Islet of Langerhans (tissue), 1 donor: ENCODE data around the gene HCK.

ENCODE experiments used
- FAIRE-seq: peaks from one replicate; lab custom pipeline; 2011; peaks lifted over from hg19 to GRCh38; lab: Jason Lieb, UNC

HCK gene

DNA sequence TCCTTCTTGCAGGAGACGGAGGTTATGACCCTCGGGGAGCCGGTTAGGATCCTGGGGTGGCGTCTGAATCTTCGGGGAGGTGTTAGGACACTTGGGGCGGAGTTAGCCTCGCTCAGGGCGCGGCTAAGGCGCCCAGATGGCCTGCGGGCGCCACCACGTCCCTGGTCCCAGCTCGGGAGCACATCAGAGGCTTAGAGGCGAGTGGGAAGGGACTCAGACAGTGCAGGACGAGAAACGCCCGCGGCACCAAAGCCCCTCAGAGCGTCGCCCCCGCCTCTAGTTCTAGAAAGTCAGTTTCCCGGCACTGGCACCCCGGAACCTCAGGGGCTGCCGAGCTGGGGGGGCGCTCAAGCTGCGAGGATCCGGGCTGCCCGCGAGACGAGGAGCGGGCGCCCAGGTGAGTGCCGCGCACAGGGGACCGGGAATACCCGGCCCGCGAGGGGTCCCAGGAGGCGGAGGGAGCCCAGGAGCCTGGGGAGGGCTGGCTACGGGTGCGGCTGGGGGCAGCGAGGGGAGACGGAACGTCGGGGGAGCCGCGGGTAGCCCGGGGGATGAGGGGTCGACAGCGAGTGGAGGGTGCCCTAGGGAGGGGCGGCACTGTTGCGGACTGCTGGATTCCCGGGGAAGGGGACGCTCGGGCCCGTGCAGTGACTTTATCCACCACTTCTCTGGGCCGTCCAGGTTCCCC is at the start of gene HCK:
HCK (plus strand) TSS at position 153 of the 688 bp plus-strand sequence.
- no peak for FAIRE-seq

DNA sequence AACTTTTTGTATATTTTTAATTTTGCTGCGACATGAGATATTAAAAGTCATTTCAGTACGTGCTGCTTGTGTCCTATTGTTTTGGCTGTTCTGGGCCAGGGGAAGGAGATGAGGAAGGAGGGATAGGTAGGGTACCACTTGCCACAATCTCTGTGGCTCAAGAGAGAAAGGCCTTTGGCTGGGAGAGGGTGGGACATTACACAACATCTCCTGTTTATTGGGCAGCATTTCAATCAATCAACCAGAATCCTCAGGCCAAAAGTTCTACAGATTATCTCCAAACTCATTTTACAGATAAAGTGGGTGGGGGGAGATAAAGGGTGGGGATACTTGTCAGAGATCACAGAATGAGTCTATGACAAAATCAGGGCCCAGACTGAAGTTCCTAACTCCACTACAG is 48.7 kb upstream of the HCK start:
- FAIRE-seq = no peak

DNA sequence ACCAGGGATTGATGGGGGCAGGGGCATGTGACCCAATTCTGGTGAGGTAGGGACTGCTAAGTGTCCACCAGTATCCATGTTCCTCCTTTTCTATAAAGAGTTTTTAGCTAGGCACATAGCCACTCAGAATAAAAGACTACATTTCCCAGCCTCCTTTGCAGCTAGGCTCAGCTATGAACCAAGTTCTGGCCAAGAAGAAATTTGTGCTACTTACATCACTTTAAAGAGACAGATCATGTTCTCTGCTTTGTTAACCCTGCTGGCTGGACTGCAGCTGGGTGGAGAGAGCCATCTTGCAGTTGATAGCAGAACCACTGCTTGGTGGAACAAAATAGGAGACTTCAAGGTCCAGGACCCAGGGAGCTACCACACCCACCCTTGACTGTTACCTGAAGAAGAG is 47.1 kb upstream of the HCK start:
- no peak for FAIRE-seq

DNA sequence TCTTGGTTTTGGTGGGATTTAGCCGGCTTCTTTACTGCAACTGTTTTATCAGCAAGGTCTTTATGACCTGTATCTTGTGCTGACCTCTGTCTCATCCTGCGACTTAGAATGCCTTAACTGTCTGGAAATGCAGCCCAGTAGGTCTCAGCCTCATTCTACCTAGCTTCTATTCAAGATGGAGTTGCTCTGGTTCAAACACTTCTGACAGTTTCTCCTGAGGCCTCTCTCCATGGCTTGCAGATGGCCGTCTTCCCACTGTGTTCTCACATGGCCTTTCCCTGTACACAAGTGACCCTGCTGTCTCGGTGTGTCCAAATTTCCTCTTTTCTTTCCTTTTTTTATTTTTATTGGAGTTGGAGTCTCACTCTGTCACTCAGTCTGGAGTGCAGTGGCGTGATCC is 46.0 kb upstream of the HCK start:
- no peak for FAIRE-seq

DNA sequence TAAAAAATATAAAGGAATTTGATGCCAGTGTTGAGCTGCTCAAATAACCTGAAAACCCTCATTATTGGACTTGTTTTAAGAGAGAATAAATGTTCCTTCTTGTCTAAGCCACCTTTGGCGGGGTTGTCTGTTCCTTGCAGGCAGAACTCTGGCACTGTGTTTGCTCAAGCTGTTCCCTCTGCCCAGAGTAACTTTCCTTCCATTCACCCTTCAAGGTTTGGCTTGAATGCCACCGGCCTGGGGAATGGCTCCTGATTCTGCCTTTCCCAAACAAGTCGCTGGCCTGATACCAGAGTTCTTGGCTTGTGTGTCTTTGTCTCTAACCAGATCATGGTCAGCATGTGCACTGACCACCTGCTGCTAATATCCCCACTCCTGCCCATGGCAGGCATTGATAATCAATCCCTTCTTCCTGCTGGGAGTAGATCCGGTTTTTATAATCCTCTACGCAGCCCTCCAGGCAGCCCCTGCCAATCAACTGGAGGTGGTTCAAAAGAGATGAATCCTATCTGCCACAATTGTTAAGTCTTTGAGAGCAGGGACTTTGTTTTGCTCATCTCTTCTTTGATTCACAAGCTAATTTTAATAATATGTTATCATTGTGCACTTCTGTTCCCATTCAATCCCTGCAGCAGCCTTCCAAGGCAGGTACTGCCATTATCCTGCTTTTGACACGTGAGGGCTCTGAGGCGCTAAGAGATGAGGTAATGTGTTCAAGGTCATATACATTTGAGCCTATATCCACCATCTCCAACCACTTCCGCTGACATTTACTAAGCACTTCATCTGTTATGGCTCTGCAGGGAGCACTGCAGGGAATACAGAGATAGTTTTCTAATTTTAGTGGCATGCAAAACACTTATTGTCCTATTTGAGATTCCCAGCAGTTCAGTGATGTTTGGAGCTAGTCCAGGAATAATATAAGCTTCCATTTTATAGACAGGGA is 44.9 kb upstream of the HCK start:
- FAIRE-seq = no peak

DNA sequence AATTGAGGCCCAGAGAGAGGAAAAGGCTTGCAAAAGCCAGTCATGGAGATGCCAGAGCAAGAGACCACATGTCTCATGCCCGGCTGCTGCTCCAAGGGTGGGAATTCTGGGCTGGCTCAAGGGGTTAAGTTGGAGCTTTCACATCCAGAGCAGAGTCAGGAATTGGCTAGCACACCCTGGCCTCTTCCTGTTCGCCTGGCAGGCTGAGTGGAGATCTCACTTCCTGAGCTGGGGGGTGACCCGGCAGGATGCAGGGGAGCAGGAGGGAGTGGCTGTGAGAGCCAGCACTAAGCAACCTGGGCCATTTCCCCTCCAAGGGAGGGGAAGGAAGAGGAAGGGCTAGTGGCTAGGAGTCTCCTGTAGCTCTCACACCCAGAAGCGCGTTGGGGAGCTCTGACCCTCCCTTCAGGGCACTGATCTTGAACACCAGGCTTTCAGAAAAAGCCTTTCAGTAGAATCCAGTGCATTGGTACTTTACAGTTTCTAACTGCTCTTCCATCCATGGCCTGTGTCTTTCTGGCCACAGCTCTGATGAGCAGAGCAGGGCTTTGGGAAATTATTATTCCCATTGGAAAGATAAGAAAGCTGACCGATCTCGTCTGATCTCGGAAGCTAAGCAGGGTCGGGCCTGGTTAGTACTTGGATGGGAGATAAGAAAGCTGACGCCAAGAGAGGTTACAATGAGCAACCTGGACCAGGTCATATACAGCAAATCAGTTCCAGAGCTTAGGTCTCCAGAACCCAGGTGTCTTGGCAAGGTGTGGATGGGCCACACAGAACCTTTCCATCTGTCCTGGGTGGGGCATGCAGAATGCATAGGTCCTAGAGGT is 44.0 kb upstream of the HCK start:
- FAIRE-seq = no peak

DNA sequence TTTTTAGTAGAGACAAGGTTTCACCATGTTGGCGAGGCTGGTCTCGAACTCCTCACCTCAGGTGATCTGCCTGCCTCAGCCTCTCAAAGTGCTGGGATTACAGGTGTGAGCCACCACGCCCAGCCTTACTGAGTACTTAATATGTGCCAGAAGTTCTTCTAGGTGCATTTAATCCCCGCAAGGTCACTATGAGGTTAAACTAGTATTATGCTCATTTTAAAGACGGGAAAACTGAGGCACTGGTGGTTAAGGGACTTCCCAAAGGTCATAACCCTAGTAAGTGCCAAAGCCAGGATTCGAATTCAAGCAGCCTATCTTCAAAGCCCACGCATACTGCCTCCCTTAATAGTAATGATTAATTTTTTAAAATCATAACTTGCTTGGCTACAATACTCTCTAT is 42.5 kb upstream of the HCK start:
- FAIRE-seq = no peak

DNA sequence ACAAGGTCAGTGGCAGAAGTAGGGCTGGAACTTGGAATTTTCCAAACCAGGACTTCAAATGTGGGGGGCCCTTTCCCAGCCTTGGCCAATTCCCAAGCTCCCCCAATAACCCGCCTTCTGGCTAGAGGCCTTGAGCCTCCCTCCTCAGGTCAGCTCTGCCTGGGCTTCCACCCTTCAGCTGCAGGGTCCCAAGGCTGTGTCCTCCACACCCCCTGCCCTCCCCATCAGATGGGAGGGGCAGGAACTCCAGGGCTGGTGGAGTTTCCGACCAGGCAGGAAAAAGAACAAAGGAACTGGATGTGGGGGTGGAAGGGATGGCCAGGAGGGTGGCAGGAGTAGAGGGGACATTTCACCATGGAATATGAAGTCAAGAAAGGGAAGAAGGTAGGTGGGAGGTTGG is 41.9 kb upstream of the HCK start, which contains the start of gene CCM2L:
CCM2L (plus strand) TSS at position 338 of the 400 bp plus-strand sequence; CDS start at position 355, 17 bp downstream.
- FAIRE-seq = no peak

DNA sequence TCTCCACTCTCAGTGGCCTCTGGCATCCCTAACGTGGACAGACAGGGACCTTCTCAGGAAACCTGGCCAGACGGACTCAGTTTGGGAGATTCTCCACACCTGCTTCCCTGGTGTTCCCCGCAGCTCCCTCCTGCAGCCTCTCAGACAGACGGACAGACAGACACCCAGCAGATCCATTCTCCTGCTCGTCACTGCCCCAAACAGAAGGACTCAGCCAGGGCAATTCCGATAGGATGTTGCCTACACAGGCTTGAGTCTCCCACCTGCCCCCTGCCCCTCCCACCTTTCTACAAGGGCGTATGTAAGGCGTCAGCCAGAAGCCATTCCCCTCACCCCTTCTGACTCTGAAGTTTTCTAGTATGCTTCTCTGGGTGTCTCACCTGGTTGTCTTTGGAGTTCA is 41.4 kb upstream of the HCK start:
- FAIRE-seq = no peak

DNA sequence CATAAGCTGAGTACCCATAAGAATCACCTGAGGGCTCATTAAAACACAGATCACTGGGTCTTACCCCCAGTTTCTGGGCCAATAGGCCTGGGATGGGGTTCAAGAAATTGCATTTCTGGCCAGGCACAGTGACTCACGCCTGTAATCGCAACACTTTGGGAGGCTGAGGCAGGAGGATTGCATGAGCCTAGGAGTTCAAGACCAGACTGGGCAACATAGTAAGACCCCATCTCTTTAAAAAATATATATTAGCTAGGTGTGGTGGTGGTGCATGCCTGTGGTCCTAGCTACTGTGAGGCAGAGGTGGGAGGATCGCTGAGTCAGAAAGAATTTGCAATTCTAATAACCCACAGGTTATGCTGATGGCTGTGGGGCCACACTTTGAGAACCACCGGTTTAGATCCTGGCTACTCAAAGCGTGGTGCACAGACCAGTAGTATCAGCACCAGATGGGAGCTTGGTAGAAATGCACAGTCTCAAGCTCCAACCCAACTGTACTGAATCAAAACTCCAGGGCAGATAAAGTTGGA is 39.8 kb upstream of the HCK start:
- FAIRE-seq = no peak

DNA sequence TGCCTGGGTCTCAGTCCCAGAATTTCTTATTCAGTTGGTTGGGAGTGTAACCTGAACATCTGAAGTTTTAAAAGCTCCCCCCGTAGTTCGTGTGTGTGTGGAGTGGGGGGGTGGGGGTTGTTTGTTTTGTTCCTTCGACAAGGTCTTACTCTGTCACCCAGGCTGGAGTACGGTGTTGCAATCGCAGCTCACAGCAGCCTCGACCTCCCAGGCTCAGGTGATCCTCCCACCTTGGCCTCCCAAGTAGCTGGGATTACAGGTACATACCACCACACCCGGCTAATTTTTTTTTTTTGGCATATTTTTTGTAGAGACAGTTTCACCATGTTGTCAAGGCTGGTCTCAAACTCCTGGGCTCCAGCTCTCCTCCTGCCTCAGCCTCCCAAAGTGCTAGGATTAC is 38.7 kb upstream of the HCK start:
- FAIRE-seq = no peak

DNA sequence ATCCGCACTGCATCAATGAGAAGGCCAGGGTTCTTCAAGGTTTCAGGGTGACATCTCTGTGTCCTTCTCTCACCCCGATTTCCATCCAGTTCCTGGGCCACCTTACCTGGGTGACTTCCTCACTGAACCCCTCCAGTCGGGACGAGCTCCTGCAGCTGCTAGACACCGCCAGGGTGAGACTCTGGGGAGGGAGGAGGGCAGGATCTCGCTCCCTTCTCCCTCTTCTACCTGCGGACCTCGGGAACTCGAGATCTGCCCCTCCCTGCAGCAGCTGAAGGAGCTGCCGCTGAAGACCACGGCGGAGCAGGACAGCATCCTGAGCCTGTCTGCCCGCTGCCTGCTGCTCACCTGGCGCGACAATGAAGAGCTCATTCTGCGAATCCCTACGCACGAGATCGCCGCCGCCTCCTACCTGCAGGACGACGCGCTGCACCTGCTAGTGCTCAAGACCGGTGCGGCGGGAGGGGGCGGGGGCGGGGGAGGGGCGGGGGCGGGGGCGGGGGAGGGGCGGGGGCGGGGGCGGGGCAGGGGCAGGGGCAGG is 34.3 kb upstream of the HCK start:
- no peak for FAIRE-seq

DNA sequence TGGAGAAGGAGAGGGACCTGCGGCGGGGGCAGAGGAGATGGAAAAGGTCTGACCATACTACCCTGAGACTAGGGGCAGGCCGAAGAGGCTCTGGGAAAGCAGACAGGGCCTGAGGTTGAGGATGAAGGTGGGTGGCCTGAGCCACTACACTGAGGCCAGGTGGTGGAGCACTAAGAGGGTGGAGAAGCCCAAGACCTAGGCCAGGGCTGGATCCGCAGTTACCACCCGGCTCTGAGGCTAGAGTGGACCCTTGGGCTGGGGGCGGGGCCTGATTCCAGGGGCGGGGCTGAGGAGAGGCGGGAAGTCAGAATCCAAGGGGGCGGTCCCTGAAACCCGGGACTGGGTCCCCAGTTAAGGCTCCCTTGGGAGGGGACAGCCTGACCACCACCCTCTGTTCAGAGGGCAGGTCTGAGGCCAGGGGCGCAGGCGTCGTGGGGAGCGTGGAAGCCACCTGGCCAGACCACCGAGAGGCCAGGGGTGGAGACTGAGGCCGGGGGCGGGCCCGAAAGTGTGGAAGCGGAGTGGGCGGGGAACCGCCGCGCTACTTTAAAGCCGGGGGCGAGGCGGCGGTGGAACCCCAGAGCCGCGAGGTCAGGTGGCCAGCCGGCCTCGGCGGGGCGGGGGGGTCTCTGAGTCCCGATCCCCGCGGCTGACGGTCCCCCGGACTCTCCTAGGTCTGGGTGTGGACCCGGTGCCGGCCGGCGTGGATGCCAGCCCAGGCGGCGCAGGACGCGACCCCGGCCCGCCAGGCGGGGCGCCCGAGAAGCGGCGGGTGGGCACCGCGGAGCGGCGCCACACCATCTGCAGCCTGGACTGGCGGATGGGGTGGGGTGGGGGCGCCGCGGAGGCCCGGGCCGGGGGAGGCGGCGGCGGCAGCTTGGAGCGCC is 33.5 kb upstream of the HCK start:
- FAIRE-seq = no peak

DNA sequence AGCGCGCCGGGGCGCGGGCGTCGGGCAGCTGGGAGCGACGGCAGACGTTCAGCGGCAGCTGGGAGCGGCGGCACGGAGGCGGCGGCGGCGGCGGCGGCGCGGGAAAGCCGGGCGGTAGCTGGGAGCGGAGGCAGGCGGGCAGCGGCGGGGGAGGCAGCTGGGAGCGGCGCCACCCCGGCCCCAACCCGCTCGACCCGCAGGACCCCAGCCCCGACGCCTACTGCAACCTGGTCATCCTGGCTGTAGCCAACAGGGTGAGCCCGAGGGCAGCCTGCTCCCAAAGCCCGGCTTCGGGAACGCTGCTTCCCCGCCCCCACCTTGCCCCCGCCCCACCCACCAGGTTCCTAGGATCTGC is 32.9 kb upstream of the HCK start:
- no peak for FAIRE-seq

DNA sequence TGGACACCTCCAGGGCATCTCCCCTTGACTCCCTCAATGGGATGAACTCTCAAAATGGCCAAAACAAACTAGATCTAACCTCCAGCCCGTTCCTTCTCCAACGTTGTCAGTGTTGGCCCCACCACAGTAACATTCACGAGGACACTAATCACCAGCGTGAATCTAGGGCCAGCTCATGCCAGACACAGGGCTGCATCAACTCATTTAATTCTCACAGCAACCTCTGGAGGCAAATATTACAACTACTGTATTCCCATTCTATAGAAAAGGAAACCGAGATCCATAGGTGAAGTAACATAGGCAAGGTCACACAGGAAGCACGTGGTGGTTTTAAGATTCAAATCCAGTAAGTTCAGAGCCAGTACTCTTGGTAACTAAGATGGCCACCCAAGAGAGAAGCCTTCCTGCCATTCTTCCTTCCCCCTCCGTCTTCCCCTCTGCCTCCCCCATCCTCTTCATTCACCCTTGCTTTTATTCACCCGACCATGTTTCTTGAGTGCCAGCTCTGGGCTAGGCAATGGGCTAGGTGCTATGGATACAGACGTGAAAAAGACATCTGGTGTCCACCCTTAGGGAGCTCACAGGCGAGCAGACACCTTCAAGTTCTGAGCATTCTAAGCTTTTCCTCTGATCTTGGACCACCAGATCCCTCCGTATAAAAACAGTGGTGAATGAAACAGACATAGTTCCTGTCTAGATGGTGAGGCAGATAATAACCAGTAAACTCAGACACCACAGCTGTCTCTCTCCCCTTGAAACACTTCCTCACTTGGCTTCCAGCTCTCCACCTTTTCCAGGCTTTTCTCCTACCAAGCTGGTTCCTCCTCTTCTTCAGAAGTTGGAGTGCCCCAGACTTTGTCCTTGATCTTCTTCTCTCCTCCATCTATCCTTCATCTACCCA is 32.2 kb upstream of the HCK start:
- no peak for FAIRE-seq

DNA sequence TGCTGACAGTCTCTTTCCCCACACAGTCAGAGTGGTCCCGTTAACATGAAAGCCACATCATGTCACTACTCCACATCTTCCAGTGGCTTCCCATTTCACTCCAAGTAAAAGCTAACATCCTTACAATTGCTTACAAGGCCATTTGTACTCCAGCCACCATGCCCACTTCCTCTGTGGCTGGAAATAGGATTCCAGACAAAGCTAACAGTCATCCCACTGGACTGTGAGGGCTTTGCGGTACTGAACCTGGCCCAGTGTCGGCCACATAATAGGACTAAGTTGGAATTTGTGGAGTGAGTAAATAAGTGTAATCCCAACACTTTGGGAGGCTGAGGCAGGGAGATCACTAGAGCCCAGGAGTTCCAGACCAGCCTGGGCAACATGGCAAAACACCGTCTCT is 31.0 kb upstream of the HCK start:
- FAIRE-seq = no peak

DNA sequence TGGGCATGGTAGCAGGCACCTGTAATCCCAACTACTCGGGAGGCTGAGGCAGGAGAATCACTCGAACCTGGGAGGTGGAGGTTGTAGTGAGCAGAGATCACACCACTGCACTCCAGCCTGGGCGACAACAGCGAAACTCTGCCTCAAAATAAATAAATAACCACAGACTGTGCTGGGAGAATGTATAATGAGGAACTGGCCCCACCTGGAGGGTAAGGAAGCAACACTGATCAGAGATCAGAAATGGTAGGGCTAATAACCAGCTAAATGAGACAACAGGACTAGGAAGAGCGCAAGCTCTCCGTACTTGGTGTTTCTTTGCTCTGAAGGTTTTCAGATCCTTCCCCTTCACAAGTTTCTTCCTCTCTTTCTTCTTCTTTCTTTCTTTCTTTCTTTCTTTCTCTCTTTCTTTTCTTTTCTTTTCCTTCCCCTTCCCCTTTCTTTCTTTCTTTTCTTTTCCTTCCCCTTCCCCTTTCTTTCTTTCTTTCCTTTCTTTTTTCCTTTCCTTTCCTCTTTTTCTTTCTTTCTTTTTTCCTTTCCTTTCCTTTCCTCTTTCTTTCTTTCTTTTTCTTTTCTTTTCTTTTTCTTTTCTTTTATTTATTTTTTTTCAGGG is 27.3 kb upstream of the HCK start:
- no peak for FAIRE-seq

DNA sequence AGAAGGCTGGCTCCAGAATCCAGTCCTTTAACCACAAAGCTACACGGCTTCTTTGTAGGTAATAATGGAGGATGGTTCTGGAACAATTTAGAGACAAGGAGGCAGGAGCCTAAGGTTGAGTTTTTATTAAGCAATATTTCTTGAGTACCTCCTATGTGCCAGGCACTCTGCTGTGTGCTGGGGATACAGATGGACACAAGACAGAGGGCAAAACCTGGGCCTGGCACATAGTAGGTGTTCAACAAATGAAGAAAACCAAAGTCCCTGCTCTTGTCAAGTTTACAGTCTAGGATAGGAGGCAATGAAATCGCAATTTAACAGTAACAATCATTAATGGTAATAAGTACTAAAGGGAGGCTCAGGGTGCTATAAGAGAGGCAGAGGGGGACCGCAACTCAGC is 24.4 kb upstream of the HCK start:
- no peak for FAIRE-seq

DNA sequence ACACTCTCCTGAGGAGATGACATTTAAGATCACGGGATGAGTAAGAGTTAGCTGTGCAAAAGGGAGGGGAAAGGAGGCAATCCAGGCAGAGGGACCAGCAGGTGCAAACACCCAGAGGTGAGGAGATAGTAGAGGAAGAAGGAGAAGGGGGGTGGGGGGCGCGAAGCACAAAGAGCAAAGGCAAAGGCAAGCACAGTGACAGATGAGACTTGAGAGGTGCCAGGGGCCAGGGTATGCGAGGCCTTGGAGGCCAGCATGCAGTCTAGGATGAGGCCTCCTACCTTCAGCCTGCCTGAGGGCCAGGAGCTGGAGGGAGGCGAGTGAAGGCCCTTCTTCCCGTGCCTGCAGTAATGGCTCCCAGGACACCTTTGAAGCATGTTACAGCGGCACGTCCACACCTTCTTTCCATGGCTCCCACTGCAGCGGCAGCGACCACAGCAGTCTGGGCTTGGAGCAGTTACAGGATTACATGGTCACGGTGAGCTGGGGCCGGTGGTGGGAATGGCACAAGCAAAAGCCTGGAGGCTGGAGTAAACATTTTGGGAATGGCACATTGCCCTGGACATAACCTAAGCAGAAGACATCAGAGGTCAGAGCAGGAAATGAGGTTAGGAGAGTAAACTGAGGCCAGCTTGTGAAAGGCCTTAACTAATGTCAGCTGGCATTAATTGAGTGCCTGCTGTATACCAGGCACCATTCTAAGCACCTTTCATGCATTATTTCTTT is 23.2 kb upstream of the HCK start:
- no peak for FAIRE-seq
